Esophagus muscularis mucosa (tissue), 4 donors: ENCODE measurements around the gene C5AR2.
"Not testable (repeated sequence)": the region's sequence is repeated elsewhere in the genome, so short reads cannot be mapped to it uniquely, and the experiment has no call there.

Experiments
- CTCF ChIP-seq, 3 experiments: fragments of 200-600 bp in 2 of 3; fragments of 450-650 bp in 1 of 3; sonication (generic) in 2 of 3; IDR thresholded peaks; one replicate each; pipeline ENCODE4 v1.5.1; 2017 to 2019; ENCODE audit warnings: antibody characterized with exemption in 3 of 3, mild to moderate bottlenecking in 2 of 3, moderate library complexity in 1 of 3
- EP300 ChIP-seq: sonication (generic); formaldehyde crosslinking; IDR thresholded peaks from one replicate; pipeline ENCODE4 v1.6.1; 2017; ENCODE audit warnings: antibody characterized with exemption
- POLR2A ChIP-seq: fragments of 450-650 bp; IDR thresholded peaks from one replicate; pipeline ENCODE4 v1.6.1; 2017; ENCODE audit warnings: antibody characterized with exemption, moderate library complexity, mild to moderate bottlenecking, low read depth
- POLR2AphosphoS5 ChIP-seq, 2 donors: sonication (generic); formaldehyde crosslinking; IDR thresholded peaks; one replicate each; pipeline ENCODE4 v1.6.1; 2017; ENCODE audit warnings: antibody characterized with exemption in 2 of 2

GRCh38 chr19:47388721-47389120 is 56.7 kb downstream of the C5AR2 start:
- not testable (repeated sequence) for TF ChIP-seq CTCF (IDR thresholded peaks at IDR 0.05); POLR2A; POLR2AphosphoS5 (IDR thresholded peaks at IDR 0.05); EP300
